Mammary epithelial cell (primary cell): ENCODE results near the gene ZGLP1.
"Not testable (repeated sequence)": the region's sequence is repeated elsewhere in the genome, so short reads cannot be mapped to it uniquely, and the experiment has no call there.

Experiments
- EZH2 ChIP-seq: IDR thresholded peaks from 2 replicates; pipeline ENCODE4 v1.6.1; 2012; ENCODE audit warnings: low read length, inconsistent platforms, borderline replicate concordance
- TF ChIP-seq, protein P1 (sequence below), 2 donors: IDR thresholded peaks in 1 of 2; conservative IDR thresholded peaks in 1 of 2; 2 replicates each; pipeline ENCODE4 v1.5.1; 2011 to 2012; ENCODE audit warnings: inconsistent platforms in 2 of 2, low read length in 2 of 2, mild to moderate bottlenecking in 2 of 2, control low read depth in 1 of 2, low read depth in 1 of 2; ENCODE audit not compliant: insufficient read depth in 1 of 2; ENCODE audit errors: extremely low read depth in 1 of 2

DNA sequence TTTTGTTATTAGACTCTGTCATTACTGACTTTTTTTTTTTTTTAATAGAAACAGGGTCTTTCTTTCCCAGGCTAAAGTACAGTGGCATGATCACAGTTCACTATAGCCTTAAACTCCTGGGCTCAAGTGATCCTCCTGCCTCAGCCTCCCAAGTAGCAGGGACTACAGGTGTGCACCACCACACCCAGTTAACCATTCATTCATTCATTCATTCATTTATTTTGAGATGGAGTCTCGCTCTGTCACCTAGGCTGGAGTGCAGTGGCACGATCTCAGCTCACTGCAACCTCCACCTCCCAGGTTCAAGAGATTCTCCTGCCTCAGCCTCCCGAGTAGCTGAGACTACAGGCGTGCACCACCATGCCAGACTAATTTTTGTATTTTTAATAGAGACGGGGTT, 27.6 kb downstream of the ZGLP1 start:
- TF ChIP-seq, protein P1, sequence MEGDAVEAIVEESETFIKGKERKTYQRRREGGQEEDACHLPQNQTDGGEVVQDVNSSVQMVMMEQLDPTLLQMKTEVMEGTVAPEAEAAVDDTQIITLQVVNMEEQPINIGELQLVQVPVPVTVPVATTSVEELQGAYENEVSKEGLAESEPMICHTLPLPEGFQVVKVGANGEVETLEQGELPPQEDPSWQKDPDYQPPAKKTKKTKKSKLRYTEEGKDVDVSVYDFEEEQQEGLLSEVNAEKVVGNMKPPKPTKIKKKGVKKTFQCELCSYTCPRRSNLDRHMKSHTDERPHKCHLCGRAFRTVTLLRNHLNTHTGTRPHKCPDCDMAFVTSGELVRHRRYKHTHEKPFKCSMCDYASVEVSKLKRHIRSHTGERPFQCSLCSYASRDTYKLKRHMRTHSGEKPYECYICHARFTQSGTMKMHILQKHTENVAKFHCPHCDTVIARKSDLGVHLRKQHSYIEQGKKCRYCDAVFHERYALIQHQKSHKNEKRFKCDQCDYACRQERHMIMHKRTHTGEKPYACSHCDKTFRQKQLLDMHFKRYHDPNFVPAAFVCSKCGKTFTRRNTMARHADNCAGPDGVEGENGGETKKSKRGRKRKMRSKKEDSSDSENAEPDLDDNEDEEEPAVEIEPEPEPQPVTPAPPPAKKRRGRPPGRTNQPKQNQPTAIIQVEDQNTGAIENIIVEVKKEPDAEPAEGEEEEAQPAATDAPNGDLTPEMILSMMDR (conservative IDR thresholded peaks at IDR 0.05 in 1 of 2, IDR thresholded peaks at IDR 0.05 in 1 of 2; ENCODE audit: extremely low read depth in 1 of 2, insufficient read depth in 1 of 2, low read depth in 1 of 2, low read length in 2 of 2), result not testable (repeated sequence)
- TF ChIP-seq EZH2, result not testable (repeated sequence)
